ENCODE measurements around the gene ANKHD1. TPM values are rescaled to one million over a fixed set of nuclear protein-coding genes. Genes with fewer than 3 reads are reported as not detected.

The ANKHD1 gene
- total and polyA plus RNA-seq, 9 of the 15 experiments (the other 6 are each of a cell fraction or from before 2014, with no cell fraction given), result 38.9 to 138 (median 78.7) TPM

DNA sequence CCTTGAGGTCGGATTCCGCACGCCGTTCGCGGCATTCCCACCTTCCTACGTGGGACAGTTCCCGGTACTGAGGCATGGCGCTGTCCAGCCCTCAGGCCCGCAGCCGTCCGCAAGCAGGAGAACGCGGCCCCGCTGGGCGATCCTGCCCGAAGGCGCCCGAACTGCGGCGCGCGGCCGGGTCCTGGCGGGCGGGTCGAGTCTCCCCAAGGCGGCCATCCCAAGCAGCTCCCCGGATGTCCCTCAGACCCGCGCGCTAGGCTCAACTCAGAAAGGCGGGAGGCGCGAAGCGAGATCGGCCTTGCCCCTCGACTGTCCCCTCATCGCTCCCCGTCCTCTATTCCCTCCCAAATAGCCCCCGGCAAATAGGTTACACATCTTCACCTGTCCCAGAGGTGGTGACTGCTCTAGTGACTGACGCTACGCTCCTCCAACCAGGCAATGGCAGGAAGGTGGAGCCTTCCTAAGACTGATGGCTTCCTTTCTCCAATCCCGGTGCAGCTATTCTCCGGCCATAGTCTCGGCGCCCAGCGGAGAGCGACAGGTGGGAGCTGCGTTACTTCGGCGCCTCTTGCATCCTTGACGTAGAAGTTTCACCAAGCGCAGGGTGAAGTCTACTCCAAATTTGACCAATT is 787 bp upstream of the ANKHD1 start (continued):
- TF ChIP-seq HMG20A (CRISPR knock-in tag; conservative IDR thresholded peaks at IDR 0.05) (no peak), ZNF124 (CRISPR knock-in tag; IDR thresholded peaks at IDR 0.05) (no peak), ZNF354B (CRISPR knock-in tag; IDR thresholded peaks at IDR 0.05) (no peak), MAFG (tag; conservative IDR thresholded peaks at IDR 0.05) (no peak), ZBTB26 (CRISPR knock-in tag; IDR thresholded peaks at IDR 0.05) (no peak), ZNF696 (CRISPR knock-in tag; conservative IDR thresholded peaks at IDR 0.05) (no peak), HBP1 (CRISPR knock-in tag; IDR thresholded peaks at IDR 0.05) (0 out of 2 replicates have a peak, but pooled peaks have one; percentile 20), NUFIP1 (IDR thresholded peaks at IDR 0.05; ENCODE audit: partially characterized antibody) (no peak), BDP1 (IDR thresholded peaks at IDR 0.05; ENCODE audit: insufficient read depth, insufficient read length) (no peak), RBFOX2 (IDR thresholded peaks at IDR 0.05; ENCODE audit: low read depth, low read length) (peak; percentile 95), NFE2L1 (tag; IDR thresholded peaks at IDR 0.05; ENCODE audit: borderline replicate concordance, low read depth) (no peak)
- TF ChIP-seq, protein P1, sequence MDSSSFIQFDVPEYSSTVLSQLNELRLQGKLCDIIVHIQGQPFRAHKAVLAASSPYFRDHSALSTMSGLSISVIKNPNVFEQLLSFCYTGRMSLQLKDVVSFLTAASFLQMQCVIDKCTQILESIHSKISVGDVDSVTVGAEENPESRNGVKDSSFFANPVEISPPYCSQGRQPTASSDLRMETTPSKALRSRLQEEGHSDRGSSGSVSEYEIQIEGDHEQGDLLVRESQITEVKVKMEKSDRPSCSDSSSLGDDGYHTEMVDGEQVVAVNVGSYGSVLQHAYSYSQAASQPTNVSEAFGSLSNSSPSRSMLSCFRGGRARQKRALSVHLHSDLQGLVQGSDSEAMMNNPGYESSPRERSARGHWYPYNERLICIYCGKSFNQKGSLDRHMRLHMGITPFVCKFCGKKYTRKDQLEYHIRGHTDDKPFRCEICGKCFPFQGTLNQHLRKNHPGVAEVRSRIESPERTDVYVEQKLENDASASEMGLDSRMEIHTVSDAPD (CRISPR knock-in tag; IDR thresholded peaks at IDR 0.05), result no peak
- TF ChIP-seq, protein P2, sequence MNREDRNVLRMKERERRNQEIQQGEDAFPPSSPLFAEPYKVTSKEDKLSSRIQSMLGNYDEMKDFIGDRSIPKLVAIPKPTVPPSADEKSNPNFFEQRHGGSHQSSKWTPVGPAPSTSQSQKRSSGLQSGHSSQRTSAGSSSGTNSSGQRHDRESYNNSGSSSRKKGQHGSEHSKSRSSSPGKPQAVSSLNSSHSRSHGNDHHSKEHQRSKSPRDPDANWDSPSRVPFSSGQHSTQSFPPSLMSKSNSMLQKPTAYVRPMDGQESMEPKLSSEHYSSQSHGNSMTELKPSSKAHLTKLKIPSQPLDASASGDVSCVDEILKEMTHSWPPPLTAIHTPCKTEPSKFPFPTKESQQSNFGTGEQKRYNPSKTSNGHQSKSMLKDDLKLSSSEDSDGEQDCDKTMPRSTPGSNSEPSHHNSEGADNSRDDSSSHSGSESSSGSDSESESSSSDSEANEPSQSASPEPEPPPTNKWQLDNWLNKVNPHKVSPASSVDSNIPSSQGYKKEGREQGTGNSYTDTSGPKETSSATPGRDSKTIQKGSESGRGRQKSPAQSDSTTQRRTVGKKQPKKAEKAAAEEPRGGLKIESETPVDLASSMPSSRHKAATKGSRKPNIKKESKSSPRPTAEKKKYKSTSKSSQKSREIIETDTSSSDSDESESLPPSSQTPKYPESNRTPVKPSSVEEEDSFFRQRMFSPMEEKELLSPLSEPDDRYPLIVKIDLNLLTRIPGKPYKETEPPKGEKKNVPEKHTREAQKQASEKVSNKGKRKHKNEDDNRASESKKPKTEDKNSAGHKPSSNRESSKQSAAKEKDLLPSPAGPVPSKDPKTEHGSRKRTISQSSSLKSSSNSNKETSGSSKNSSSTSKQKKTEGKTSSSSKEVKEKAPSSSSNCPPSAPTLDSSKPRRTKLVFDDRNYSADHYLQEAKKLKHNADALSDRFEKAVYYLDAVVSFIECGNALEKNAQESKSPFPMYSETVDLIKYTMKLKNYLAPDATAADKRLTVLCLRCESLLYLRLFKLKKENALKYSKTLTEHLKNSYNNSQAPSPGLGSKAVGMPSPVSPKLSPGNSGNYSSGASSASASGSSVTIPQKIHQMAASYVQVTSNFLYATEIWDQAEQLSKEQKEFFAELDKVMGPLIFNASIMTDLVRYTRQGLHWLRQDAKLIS (CRISPR knock-in tag; IDR thresholded peaks at IDR 0.05), result peak; percentile 51; the same call in 1 of the 2 replicates
- TF ChIP-seq, protein P3, sequence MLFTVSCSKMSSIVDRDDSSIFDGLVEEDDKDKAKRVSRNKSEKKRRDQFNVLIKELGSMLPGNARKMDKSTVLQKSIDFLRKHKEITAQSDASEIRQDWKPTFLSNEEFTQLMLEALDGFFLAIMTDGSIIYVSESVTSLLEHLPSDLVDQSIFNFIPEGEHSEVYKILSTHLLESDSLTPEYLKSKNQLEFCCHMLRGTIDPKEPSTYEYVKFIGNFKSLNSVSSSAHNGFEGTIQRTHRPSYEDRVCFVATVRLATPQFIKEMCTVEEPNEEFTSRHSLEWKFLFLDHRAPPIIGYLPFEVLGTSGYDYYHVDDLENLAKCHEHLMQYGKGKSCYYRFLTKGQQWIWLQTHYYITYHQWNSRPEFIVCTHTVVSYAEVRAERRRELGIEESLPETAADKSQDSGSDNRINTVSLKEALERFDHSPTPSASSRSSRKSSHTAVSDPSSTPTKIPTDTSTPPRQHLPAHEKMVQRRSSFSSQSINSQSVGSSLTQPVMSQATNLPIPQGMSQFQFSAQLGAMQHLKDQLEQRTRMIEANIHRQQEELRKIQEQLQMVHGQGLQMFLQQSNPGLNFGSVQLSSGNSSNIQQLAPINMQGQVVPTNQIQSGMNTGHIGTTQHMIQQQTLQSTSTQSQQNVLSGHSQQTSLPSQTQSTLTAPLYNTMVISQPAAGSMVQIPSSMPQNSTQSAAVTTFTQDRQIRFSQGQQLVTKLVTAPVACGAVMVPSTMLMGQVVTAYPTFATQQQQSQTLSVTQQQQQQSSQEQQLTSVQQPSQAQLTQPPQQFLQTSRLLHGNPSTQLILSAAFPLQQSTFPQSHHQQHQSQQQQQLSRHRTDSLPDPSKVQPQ (CRISPR knock-in tag; IDR thresholded peaks at IDR 0.05; ENCODE audit: borderline replicate concordance), result no peak
